HEK293 (cell line): ENCODE results near the gene TXNRD3.

ENCODE experiments used
- CTCF ChIA-PET: fragments of 350-600 bp; formaldehyde crosslinking; extraction: SDS; loops from one replicate; lab custom pipeline; 2021; ENCODE audit warnings: antibody characterized with exemption; lab: Yijun Ruan, JAX
- POLR2A ChIA-PET: fragments of 300-600 bp; formaldehyde crosslinking; extraction: SDS; loops from one replicate; lab custom pipeline; 2020; ENCODE audit warnings: antibody characterized with exemption, inconsistent platforms; lab: Yijun Ruan, JAX
- H3K27ac ChIP-seq: fragments of 200-500 bp; sonication (Bioruptor generic); 2 replicates; pipeline ENCODE4 v1.5.1; 2014; ENCODE audit warnings: low read depth, low read length, control low read depth, inconsistent platforms; ENCODE audit errors: extremely low read depth
- H3K36me3 ChIP-seq, 2 experiments: fragments of 200-500 bp in 1 of 2; sonication (Bioruptor generic) in 1 of 2; 1 replicate in 1 of 2; 2 replicates in 1 of 2; pipeline ENCODE4 v1.5.1; 2014 to 2017; ENCODE audit warnings: inconsistent platforms in 2 of 2, low read length in 2 of 2; ENCODE audit not compliant: control insufficient read depth in 2 of 2, insufficient read depth in 1 of 2
- H3K4me1 ChIP-seq: fragments of 200-500 bp; sonication (Bioruptor generic); 2 replicates; pipeline ENCODE4 v1.5.1; 2014; ENCODE audit warnings: mild to moderate bottlenecking, low read length, inconsistent platforms; ENCODE audit not compliant: control insufficient read depth, insufficient read depth
- H3K4me3 ChIP-seq: 2 replicates; pipeline ENCODE4 v1.5.1; 2011; ENCODE audit warnings: low read depth, mild to moderate bottlenecking, control low read depth, low read length, moderate library complexity
- H3K9me3 ChIP-seq: fragments of 200-500 bp; sonication (Bioruptor generic); 2 replicates; pipeline ENCODE4 v1.5.1; 2014; ENCODE audit warnings: low read depth, low read length, inconsistent platforms; ENCODE audit not compliant: control insufficient read depth, insufficient read depth
- ATF2 ChIP-seq: fragments of 450-650 bp; formaldehyde crosslinking; IDR thresholded peaks from 2 replicates; pipeline ENCODE4 v1.5.1; 2016; ENCODE audit warnings: missing biosample characterization, missing genetic modification characterization, low read depth
- BCL11A ChIP-seq: fragments of 450-650 bp; formaldehyde crosslinking; IDR thresholded peaks from 2 replicates; pipeline ENCODE4 v1.5.1; 2016; ENCODE audit warnings: low read depth, missing biosample characterization, missing genetic modification characterization
- INSM2 ChIP-seq: fragments of 450-650 bp; formaldehyde crosslinking; IDR thresholded peaks from 2 replicates; pipeline ENCODE4 v1.5.1; 2016; ENCODE audit warnings: missing biosample characterization, missing genetic modification characterization
- RBAK ChIP-seq: fragments of 450-650 bp; formaldehyde crosslinking; IDR thresholded peaks from 2 replicates; pipeline ENCODE4 v1.5.1; 2016; ENCODE audit warnings: missing biosample characterization, missing genetic modification characterization
- TRIM28 ChIP-seq: IDR thresholded peaks from 2 replicates; pipeline ENCODE4 v1.6.1; 2011; ENCODE audit warnings: low read length, control low read depth, borderline replicate concordance
- ZFP69B ChIP-seq: fragments of 450-650 bp; formaldehyde crosslinking; IDR thresholded peaks from 2 replicates; pipeline ENCODE4 v1.5.1; 2016; ENCODE audit warnings: missing biosample characterization, missing genetic modification characterization
- ZNF157 ChIP-seq: fragments of 450-650 bp; formaldehyde crosslinking; IDR thresholded peaks from 2 replicates; pipeline ENCODE4 v1.5.1; 2016; ENCODE audit warnings: missing biosample characterization, missing genetic modification characterization
- ZNF391 ChIP-seq: fragments of 450-650 bp; formaldehyde crosslinking; IDR thresholded peaks from 2 replicates; pipeline ENCODE4 v1.5.1; 2016; ENCODE audit warnings: low read depth, missing biosample characterization, missing genetic modification characterization, borderline replicate concordance
- ZNF423 ChIP-seq: fragments of 450-650 bp; formaldehyde crosslinking; IDR thresholded peaks from 2 replicates; pipeline ENCODE4 v1.5.1; 2016; ENCODE audit warnings: missing biosample characterization, missing genetic modification characterization
- ZNF501 ChIP-seq: fragments of 450-650 bp; formaldehyde crosslinking; IDR thresholded peaks from 2 replicates; pipeline ENCODE4 v1.5.1; 2016; ENCODE audit warnings: missing biosample characterization, missing genetic modification characterization
- ZNF529 ChIP-seq: fragments of 450-650 bp; formaldehyde crosslinking; IDR thresholded peaks from 2 replicates; pipeline ENCODE4 v1.5.1; 2017; ENCODE audit warnings: missing genetic modification characterization, missing biosample characterization; ENCODE audit not compliant: insufficient replicate concordance
- ZNF549 ChIP-seq: fragments of 450-650 bp; IDR thresholded peaks from 2 replicates; pipeline ENCODE4 v1.5.1; 2018; ENCODE audit warnings: missing biosample characterization, missing genetic modification characterization, mild to moderate bottlenecking, inconsistent platforms, moderate library complexity
- ZNF623 ChIP-seq: fragments of 450-650 bp; formaldehyde crosslinking; IDR thresholded peaks from 2 replicates; pipeline ENCODE4 v1.5.1; 2016; ENCODE audit warnings: missing biosample characterization, missing genetic modification characterization
- ZNF791 ChIP-seq: fragments of 450-650 bp; formaldehyde crosslinking; IDR thresholded peaks from 2 replicates; pipeline ENCODE4 v1.5.1; 2016; ENCODE audit warnings: missing biosample characterization, missing genetic modification characterization
- TF ChIP-seq, protein P1 (sequence below): fragments of 450-650 bp; formaldehyde crosslinking; IDR thresholded peaks from 2 replicates; pipeline ENCODE4 v1.5.1; 2016; ENCODE audit warnings: missing biosample characterization, missing genetic modification characterization

TXNRD3 gene

GRCh38 chr3:126663750-126664149 lies 8.8 kb upstream of the TXNRD3 start:
- POLR2A ChIA-PET: no interaction called here
- Histone ChIP-seq H3K9me3 (no peaks in the 10 kb centered on the region), H3K4me3 (no peak overlapping the region), H3K36me3 (no peaks in the 10 kb centered on the region), H3K4me1 (no peaks in the 10 kb centered on the region)
- CTCF ChIA-PET: interaction anchor here (0.7 kb wide), 1 partner anchor 84 kb away, joined by 3 read pairs; no protein-coding TSS in a partner anchor
- TF ChIP-seq ZNF549 (tag by site-specific recombination): no peak
- no peak for TF ChIP-seq ATF2
- no peak for TF ChIP-seq RBAK
- TF ChIP-seq INSM2 (tag by site-specific recombination): no peak
- TF ChIP-seq, all 188 proteins: peak for 0
- H3K27ac ChIP-seq: no peak overlapping the region

GRCh38 chr3:126663257-126663656 lies 8.3 kb upstream of the TXNRD3 start:
- Histone ChIP-seq H3K9me3 (no peaks in the 10 kb centered on the region), H3K4me3 (no peak overlapping the region), H3K36me3 (no peaks in the 10 kb centered on the region), H3K4me1 (no peaks in the 10 kb centered on the region), H3K27ac (no peak overlapping the region)
- POLR2A ChIA-PET: no interaction called here
- CTCF ChIA-PET: interaction anchor here (0.7 to 0.8 kb wide), 2 partner anchors 84 to 104 kb away, joined by 3 read pairs; partner anchors contain the start of gene C3orf22
- TF ChIP-seq ATF2 (no peak), ZNF157 (tag by site-specific recombination) (no peak), BCL11A (no peak), ZNF423 (tag by site-specific recombination) (no peak), ZFP69B (tag by site-specific recombination) (no peak), ZNF501 (tag by site-specific recombination) (no peak), TRIM28 (no peak), ZNF529 (tag by site-specific recombination) (no peak), ZNF791 (tag by site-specific recombination) (no peak)
- TF ChIP-seq, protein P1, sequence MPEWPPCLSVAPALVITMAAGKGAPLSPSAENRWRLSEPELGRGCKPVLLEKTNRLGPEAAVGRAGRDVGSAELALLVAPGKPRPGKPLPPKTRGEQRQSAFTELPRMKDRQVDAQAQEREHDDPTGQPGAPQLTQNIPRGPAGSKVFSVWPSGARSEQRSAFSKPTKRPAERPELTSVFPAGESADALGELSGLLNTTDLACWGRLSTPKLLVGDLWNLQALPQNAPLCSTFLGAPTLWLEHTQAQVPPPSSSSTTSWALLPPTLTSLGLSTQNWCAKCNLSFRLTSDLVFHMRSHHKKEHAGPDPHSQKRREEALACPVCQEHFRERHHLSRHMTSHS (tag by site-specific recombination): no peak

DNA sequence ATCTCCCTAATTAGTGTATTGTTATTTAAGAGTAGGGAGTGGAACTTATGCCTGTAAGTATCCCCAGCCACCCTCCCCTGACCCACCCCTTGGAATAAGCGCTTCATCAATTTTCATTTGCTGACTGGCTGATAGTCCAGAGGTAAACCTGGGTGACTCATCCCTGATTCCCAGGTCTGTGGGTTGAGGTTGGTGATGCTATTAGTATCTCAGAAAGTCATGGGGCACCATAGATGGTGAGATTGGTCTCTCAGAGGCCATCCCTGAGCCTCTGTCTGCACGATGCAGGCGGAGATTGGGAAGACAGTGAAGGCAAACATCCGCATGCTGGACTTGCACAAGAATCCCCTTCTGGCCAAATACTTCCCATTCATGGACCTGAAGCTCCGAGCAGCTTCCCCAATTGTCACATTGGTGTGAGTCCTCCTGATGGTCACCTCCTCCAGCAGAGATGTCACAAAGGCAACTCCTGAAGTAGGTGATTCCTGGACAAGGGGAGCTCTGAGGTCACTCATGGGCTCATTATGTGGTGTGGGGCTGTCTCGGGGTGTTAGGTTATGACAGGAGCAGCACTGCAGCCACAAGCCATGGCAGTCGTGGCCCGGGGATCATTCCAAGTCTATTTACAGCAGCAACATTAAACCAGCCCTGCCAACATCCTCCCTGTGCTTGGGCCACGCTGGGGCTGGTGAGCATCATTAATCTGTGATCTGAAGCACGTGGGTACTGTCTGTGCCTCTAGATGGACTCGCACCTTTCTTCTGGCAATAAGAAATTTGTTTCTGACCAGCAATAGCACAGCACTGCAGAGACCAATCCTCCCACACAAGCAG lies 6.8 kb upstream of the TXNRD3 start:
- ChIA-PET CTCF (interaction anchor here (1.2 kb wide), 1 partner anchor 18 kb away, joined by 3 read pairs; no protein-coding TSS in a partner anchor), POLR2A (no interaction called here)
- no peak for TF ChIP-seq ZNF623 (tag by site-specific recombination)
- no peak for TF ChIP-seq ZNF391 (tag by site-specific recombination)
- H3K4me1 ChIP-seq: no peaks in the 10 kb centered on the region
- H3K9me3 ChIP-seq: no peaks in the 10 kb centered on the region
- H3K27ac ChIP-seq: no peak overlapping the region
- H3K4me3 ChIP-seq: no peak overlapping the region
- no peaks in the 10 kb centered on the region for H3K36me3 ChIP-seq
